ENCODE results near the gene DMBX1.
A peak's percentile ranks its signal among the peaks of the same experiment; 100 is the strongest.

Gene DMBX1

DNA sequence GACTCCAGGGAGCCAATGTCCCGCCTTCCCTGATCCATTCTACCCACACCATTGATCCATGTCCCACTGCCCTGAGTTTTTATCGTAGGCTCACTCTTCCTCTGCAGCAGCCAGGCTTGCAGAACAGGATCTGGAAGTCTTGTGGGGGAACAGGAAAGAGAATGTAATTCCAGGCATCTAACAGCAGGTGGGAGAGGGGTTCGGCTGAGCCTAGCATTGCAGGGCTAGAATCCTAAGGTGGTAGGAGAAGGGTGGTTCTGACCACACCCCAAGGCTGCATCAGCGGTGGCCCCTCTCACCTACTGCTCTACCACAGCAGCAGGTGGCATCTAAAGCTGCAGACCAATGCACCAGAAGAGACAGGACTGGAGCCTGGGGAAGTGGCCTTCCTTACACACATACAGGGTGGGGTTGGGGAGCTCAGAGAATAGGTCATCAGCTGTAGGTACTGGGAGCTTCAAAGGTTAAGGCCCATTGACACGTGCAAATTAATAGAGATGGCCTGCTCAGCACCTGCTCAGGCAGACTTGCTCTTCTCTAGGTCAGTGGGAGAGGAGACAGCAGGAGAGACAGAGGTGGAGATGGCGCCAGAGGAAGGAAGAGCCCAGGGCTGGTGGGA, 41.3 kb downstream of the DMBX1 start:
- no peak for DNase-seq
- Mint-ChIP-seq H3K9me3 (peaks cover 7% of the 10 kb centered on the region), H3K4me1 (peaks cover 24% of the 10 kb centered on the region), H3K36me3 (ENCODE audit: low read depth) (no peaks in the 10 kb centered on the region), H3K4me3 (no peak overlapping the region), H3K27ac (no peak overlapping the region), H3K27me3 (ENCODE audit: low read depth, poor library complexity) (peaks cover 92% of the 10 kb centered on the region)
- TF ChIP-seq, protein P1, sequence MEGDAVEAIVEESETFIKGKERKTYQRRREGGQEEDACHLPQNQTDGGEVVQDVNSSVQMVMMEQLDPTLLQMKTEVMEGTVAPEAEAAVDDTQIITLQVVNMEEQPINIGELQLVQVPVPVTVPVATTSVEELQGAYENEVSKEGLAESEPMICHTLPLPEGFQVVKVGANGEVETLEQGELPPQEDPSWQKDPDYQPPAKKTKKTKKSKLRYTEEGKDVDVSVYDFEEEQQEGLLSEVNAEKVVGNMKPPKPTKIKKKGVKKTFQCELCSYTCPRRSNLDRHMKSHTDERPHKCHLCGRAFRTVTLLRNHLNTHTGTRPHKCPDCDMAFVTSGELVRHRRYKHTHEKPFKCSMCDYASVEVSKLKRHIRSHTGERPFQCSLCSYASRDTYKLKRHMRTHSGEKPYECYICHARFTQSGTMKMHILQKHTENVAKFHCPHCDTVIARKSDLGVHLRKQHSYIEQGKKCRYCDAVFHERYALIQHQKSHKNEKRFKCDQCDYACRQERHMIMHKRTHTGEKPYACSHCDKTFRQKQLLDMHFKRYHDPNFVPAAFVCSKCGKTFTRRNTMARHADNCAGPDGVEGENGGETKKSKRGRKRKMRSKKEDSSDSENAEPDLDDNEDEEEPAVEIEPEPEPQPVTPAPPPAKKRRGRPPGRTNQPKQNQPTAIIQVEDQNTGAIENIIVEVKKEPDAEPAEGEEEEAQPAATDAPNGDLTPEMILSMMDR (IDR thresholded peaks at IDR 0.05) = no peak

DNA sequence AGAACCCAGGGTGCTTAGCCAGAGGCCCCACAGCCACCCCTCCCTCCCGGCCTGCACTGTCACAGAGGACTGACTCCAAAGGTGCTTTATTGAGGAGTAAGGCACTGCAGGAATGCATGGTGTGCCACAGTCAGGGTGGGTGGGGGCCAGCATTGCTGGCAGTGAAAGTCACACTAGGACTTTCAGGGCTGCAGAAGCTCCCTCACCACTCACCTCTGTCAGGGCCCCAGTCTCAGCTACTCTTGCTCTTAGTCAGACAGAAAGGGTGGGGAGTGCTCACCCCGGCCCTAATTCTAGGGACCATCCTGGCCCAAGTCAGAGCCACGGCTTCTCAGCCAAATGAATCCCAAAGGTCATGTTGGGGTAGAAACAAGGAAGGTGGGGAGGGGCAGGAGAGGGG, 42.5 kb downstream of the DMBX1 start:
- DNase-seq = no peak
- Mint-ChIP-seq H3K27ac (no peak overlapping the region), H3K4me3 (no peak overlapping the region), H3K36me3 (ENCODE audit: low read depth) (no peaks in the 10 kb centered on the region), H3K9me3 (peaks cover 18% of the 10 kb centered on the region), H3K4me1 (peaks cover 12% of the 10 kb centered on the region), H3K27me3 (ENCODE audit: low read depth, poor library complexity) (peaks cover 92% of the 10 kb centered on the region)
- TF ChIP-seq, protein P1 (IDR thresholded peaks at IDR 0.05) = no peak

DNA sequence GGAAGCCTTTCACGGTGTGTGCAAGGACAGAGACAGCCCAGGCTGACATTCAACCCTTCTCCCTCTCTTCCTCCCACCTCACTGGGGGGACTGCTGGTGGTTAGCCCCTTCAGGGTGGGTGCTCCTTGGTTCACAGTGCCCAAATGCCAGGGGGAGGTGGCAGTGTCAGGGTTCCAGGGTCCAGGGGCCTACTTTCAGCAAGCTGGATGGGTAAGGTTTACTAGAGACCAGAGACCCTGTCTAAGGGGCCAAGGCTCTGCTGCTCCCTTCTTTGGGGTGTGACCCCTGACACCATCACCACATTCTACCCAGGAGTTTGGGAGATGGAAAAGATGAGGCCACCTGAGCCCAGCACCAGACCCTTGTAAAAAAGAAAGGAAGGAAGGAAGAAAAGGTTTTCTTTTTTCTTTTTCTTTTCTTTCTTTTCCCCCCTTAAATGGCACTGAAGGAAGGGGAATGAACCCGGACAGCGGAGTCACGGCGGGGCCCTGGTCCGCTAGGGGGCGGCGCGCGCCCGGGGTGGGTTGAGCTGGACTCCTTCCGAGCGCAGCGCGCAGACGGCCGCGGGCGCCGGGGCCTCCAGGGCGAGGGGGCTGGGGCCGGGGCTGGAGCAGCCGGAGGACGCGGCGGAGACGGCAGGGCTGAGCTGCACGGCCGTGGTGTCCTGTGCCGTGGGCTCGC, 43.0 kb downstream of the DMBX1 start:
- peaks cover 23% of the 10 kb centered on the region for H3K9me3 Mint-ChIP-seq
- no peaks in the 10 kb centered on the region for H3K36me3 Mint-ChIP-seq (ENCODE audit: low read depth)
- peak overlapping the region; percentile 35 for H3K4me3 Mint-ChIP-seq
- peaks cover 92% of the 10 kb centered on the region for H3K27me3 Mint-ChIP-seq (ENCODE audit: low read depth, poor library complexity)
- TF ChIP-seq, protein P1 (IDR thresholded peaks at IDR 0.05) = peak; percentile 69
- peaks cover 7% of the 10 kb centered on the region for H3K4me1 Mint-ChIP-seq
- H3K27ac Mint-ChIP-seq = no peak overlapping the region
- peak; percentile 89 for DNase-seq

DNA sequence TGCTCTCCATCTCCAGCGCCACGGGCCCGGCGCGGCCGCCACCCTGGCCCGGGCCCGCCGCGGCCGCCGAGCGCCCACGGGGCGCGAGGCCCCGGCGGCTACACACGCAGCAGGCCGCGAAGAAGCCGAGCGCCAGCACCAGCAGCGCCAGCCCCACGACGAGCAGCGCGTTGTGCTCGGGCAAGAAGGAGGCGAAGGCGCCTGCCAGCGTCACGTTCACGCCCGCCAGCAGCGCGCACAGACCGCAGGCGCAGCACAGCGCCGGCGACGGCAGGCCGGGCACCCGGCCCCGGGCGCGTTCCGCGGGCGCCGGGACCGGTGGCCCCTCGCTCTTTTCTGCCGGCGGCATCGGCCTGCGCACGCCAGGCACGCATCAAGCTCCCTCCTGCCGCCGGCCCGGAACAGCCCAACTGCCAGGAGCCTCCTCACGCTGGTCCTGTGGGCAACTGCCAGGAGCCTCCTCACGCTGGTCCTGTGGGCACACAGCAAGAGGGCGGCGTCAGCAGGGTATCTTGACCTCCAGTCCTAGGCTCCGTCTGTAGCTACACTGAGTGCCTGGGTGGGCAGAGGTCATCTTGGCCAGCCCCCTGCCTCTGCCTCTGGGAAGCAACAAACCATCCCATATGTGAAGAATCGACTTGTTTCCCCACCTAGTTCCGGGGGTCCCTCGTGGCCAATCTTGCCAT, 43.7 kb downstream of the DMBX1 start:
- H3K27ac Mint-ChIP-seq = no peak overlapping the region
- H3K9me3 Mint-ChIP-seq = peaks cover 26% of the 10 kb centered on the region
- H3K4me3 Mint-ChIP-seq = peak overlapping the region; percentile 84
- H3K4me1 Mint-ChIP-seq = peaks cover 5% of the 10 kb centered on the region
- TF ChIP-seq, protein P1 (IDR thresholded peaks at IDR 0.05) = no peak
- H3K36me3 Mint-ChIP-seq (ENCODE audit: low read depth) = no peaks in the 10 kb centered on the region
- peak; percentile 64 for DNase-seq
- H3K27me3 Mint-ChIP-seq (ENCODE audit: low read depth, poor library complexity) = peaks cover 92% of the 10 kb centered on the region

DNA sequence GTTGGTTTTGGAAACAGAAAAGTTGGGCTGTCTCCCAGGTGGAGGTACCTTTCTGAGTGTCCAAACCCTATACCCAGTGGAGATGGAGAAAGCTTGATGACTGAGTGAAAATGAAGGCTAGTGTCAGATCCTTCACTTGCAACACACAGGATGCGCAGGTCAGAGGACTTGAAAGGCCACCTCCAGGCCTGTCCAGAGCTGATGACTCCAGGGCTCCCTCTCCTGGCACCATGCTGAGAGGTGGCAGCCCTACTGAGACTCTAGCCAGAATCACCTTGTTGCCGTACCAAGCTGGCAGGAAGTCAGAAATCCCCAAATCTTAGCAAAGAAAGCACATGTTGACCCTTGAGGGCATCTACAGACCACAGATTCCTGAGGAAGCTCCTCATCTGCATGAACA, 45.4 kb downstream of the DMBX1 start:
- H3K36me3 Mint-ChIP-seq (ENCODE audit: low read depth) = no peaks in the 10 kb centered on the region
- TF ChIP-seq, protein P1 (IDR thresholded peaks at IDR 0.05) = peak; percentile 37
- peaks cover 5% of the 10 kb centered on the region for H3K4me1 Mint-ChIP-seq
- peak; percentile 51 for DNase-seq
- H3K27ac Mint-ChIP-seq = no peak overlapping the region
- H3K9me3 Mint-ChIP-seq = peaks cover 27% of the 10 kb centered on the region
- peaks cover 89% of the 10 kb centered on the region for H3K27me3 Mint-ChIP-seq (ENCODE audit: low read depth, poor library complexity)
- no peak overlapping the region for H3K4me3 Mint-ChIP-seq

All from nephron progenitor cell (in vitro differentiated cells).